ENCODE results near the gene TRAPPC6A. TPM values are rescaled to one million over a fixed set of nuclear protein-coding genes. Genes with fewer than 3 reads are reported as not detected.
A peak's percentile ranks its signal among the peaks of the same experiment; 100 is the strongest.

TRAPPC6A gene
- total RNA-seq, 1 donor from 2014 or later: 18.4 TPM

GRCh38 chr19:45166723-45167252 lies 11.2 kb downstream of the TRAPPC6A start:
- H3K9me3 Mint-ChIP-seq: no peaks in the 10 kb centered on the region
- peaks cover 4% of the 10 kb centered on the region for H3K36me3 Mint-ChIP-seq (ENCODE audit: low read depth)
- H3K27ac Mint-ChIP-seq: no peak overlapping the region
- no peaks in the 10 kb centered on the region for H3K27me3 Mint-ChIP-seq (ENCODE audit: insufficient read depth)
- no peak overlapping the region for H3K4me3 Mint-ChIP-seq
- H3K4me1 Mint-ChIP-seq (ENCODE audit: low read depth): peaks cover 30% of the 10 kb centered on the region
- DNase-seq (ENCODE audit: low spot score): no peak
- intact Hi-C loops (cut with micrococcal nuclease): no loop called here

DNA sequence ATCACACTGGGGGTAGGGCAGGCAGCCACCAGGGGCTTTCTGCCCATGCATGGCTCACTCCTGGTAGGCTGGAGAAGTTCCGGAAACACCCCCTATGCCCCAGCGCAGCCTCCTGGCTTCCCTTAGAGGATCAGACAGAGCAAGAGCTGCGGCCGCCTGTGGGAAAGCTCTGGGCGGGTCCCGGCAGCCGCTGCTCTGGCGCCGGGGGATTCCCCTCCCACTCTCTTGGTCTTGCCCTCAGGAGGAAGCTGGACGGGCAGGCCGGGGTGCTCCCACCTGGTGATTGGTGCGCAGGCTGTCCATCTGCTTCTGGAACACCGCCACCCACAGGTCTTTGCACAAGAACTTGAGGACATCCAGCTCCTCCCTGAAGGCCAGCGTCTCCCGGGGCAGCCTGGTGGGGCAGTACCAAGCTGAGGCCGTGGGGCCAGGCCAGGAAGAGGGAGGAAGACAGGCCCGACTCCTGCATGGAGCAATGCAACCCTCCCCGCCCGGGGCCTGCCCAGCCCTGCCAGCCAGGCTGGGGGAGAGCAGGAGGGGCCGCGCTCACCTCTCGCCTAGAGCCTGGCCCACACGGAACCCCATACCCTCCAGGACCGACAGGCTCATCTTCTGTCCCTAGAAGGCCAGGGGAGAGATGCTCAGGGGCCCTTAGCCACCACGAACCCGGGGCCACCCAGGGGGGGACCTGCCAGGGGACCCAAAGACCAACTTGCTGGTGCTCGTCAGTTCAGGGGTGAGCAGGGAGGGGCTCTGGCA lies 13.3 kb downstream of the TRAPPC6A start:
- Mint-ChIP-seq H3K9me3 (no peaks in the 10 kb centered on the region), H3K4me1 (ENCODE audit: low read depth) (peaks cover 16% of the 10 kb centered on the region), H3K27ac (no peak overlapping the region), H3K27me3 (ENCODE audit: insufficient read depth) (peaks cover 4% of the 10 kb centered on the region), H3K36me3 (ENCODE audit: low read depth) (peaks cover 2% of the 10 kb centered on the region), H3K4me3 (no peak overlapping the region)
- DNase-seq (ENCODE audit: low spot score): peak; percentile 60
- intact Hi-C loops (cut with micrococcal nuclease): loop anchor here (1.0 kb wide), 1 partner anchor 14 kb away; the partner anchor contains the start of genes BLOC1S3 and TRAPPC6A

DNA sequence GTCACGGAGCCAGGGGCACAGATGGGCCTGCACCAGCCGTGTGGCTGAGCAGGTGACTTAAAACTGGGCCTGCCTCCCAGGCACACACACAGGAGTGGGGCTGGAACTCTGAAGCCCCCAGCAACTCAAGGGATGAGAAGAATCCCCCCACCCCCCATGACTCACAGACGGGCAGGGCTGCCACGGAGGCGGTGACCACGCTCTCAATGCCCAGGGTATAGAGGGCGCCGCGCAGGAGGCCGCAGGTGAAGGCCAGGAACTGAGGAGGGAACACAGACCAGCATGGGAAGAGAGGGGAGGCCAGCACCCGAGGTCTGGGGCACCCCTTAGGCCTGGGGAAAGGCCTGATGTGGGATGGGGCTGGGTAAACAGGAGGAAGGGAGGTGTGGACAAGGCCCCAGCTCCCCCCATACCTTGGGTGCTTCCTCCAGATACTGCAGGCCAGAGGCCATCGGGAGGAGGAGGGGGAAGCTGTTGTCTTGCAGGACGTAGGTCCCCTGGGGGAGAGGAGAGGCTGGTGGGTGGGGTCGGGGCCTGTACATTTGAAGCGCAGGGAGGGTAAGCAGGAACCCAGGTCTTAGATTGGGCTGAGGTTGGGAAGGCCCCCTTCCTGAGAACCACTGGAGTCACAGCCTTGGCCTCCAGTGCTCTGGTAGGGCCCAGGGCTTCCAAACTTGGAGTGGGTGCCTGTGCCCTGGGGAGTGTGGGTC lies 14.1 kb downstream of the TRAPPC6A start:
- Mint-ChIP-seq H3K9me3 (no peaks in the 10 kb centered on the region), H3K27me3 (ENCODE audit: insufficient read depth) (peaks cover 4% of the 10 kb centered on the region), H3K36me3 (ENCODE audit: low read depth) (peaks cover 2% of the 10 kb centered on the region), H3K4me1 (ENCODE audit: low read depth) (peaks cover 16% of the 10 kb centered on the region), H3K27ac (no peak overlapping the region), H3K4me3 (peak overlapping the region; percentile 59)
- intact Hi-C loops (cut with micrococcal nuclease): loop anchor here (1.0 kb wide), 1 partner anchor 14 kb away; the partner anchor contains the start of genes BLOC1S3 and TRAPPC6A
- no peak for DNase-seq (ENCODE audit: low spot score)

GRCh38 chr19:45163156-45163555 lies 14.9 kb downstream of the TRAPPC6A start:
- peaks cover 16% of the 10 kb centered on the region for H3K4me1 Mint-ChIP-seq (ENCODE audit: low read depth)
- H3K27me3 Mint-ChIP-seq (ENCODE audit: insufficient read depth): peaks cover 5% of the 10 kb centered on the region
- H3K36me3 Mint-ChIP-seq (ENCODE audit: low read depth): peaks cover 2% of the 10 kb centered on the region
- H3K27ac Mint-ChIP-seq: no peak overlapping the region
- DNase-seq (ENCODE audit: low spot score): no peak
- no peak overlapping the region for H3K4me3 Mint-ChIP-seq
- intact Hi-C loops (cut with micrococcal nuclease): no loop called here
- H3K9me3 Mint-ChIP-seq: no peaks in the 10 kb centered on the region

DNA sequence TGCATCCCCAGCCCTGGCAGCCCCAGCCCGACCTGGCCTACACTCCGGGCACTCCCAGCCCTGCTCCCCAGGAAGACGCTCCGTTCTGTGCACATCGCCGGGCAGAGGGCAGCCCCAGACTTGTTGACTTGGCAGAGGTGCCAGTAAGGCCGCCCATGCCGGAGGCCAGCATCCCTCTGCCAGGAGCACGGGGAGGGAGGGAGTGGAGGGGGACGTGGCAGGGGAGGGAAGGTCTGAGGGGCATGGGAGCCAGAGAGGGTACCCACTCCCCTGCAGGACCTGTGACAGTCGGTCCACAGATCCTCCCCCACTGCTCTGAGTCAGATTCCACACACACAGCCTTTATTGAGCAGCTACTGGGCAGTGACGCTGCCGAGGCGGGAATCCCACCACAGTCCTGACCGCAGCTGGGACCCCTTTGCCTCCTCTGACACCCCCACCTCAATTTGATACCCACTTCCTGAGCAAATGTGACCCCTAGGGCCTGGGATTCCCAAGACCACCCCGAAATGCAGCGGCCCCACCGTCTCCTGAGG lies 15.4 kb downstream of the TRAPPC6A start:
- DNase-seq (ENCODE audit: low spot score): no peak
- Mint-ChIP-seq H3K4me3 (no peak overlapping the region), H3K4me1 (ENCODE audit: low read depth) (peaks cover 16% of the 10 kb centered on the region), H3K27me3 (ENCODE audit: insufficient read depth) (peaks cover 8% of the 10 kb centered on the region), H3K9me3 (no peaks in the 10 kb centered on the region), H3K36me3 (ENCODE audit: low read depth) (peaks cover 2% of the 10 kb centered on the region), H3K27ac (no peak overlapping the region)
- intact Hi-C loops (cut with micrococcal nuclease): no loop called here

- H3K36me3 Mint-ChIP-seq (ENCODE audit: low read depth): peaks cover 1% of the 10 kb centered on the region
- no peak overlapping the region for H3K27ac Mint-ChIP-seq
- DNase-seq (ENCODE audit: low spot score): no peak
- no peaks in the 10 kb centered on the region for H3K9me3 Mint-ChIP-seq
- no peak overlapping the region for H3K4me3 Mint-ChIP-seq
- H3K4me1 Mint-ChIP-seq (ENCODE audit: low read depth): peaks cover 14% of the 10 kb centered on the region
- peaks cover 8% of the 10 kb centered on the region for H3K27me3 Mint-ChIP-seq (ENCODE audit: insufficient read depth)
- intact Hi-C loops (cut with micrococcal nuclease): no loop called here
Measured at GRCh38 chr19:45161738-45162607, 16.1 kb downstream of the TRAPPC6A start.

- Mint-ChIP-seq H3K4me3 (no peak within 1 kb of the TSS), H3K9me3 (no peaks in the 10 kb centered on the region), H3K27me3 (ENCODE audit: insufficient read depth) (peaks cover 8% of the 10 kb centered on the region), H3K4me1 (ENCODE audit: low read depth) (peaks cover 12% of the 10 kb centered on the region), H3K36me3 (ENCODE audit: low read depth) (no peaks in the 10 kb centered on the region), H3K27ac (no peak within 1 kb of the TSS)
- no peak for DNase-seq (ENCODE audit: low spot score)
- intact Hi-C loops (cut with micrococcal nuclease): no loop called here
Measured at GRCh38 chr19:45160870-45161737, 16.9 kb downstream of the TRAPPC6A start, which contains the start of gene NKPD1. Gene NKPD1, minus strand, starts transcription at chr19:45160982. Its CDS starts 832 bp downstream, at chr19:45160150.

- Mint-ChIP-seq H3K27me3 (ENCODE audit: insufficient read depth) (peaks cover 10% of the 10 kb centered on the region), H3K36me3 (ENCODE audit: low read depth) (no peaks in the 10 kb centered on the region), H3K27ac (no peak overlapping the region), H3K9me3 (no peaks in the 10 kb centered on the region), H3K4me3 (no peak overlapping the region), H3K4me1 (ENCODE audit: low read depth) (peaks cover 12% of the 10 kb centered on the region)
- intact Hi-C loops (cut with micrococcal nuclease): no loop called here
- DNase-seq (ENCODE audit: low spot score): no peak
Measured at GRCh38 chr19:45159971-45160324, 18.1 kb downstream of the TRAPPC6A start.

GRCh38 chr19:45159210-45159970 lies 18.6 kb downstream of the TRAPPC6A start:
- H3K27me3 Mint-ChIP-seq (ENCODE audit: insufficient read depth): peaks cover 13% of the 10 kb centered on the region
- H3K4me3 Mint-ChIP-seq: no peak overlapping the region
- H3K9me3 Mint-ChIP-seq: no peaks in the 10 kb centered on the region
- intact Hi-C loops (cut with micrococcal nuclease): no loop called here
- H3K27ac Mint-ChIP-seq: no peak overlapping the region
- H3K36me3 Mint-ChIP-seq (ENCODE audit: low read depth): no peaks in the 10 kb centered on the region
- peaks cover 10% of the 10 kb centered on the region for H3K4me1 Mint-ChIP-seq (ENCODE audit: low read depth)
- no peak for DNase-seq (ENCODE audit: low spot score)

- no peak for DNase-seq (ENCODE audit: low spot score)
- no peaks in the 10 kb centered on the region for H3K9me3 Mint-ChIP-seq
- H3K27ac Mint-ChIP-seq: no peak overlapping the region
- no peaks in the 10 kb centered on the region for H3K36me3 Mint-ChIP-seq (ENCODE audit: low read depth)
- peaks cover 7% of the 10 kb centered on the region for H3K4me1 Mint-ChIP-seq (ENCODE audit: low read depth)
- H3K4me3 Mint-ChIP-seq: no peak overlapping the region
- peaks cover 20% of the 10 kb centered on the region for H3K27me3 Mint-ChIP-seq (ENCODE audit: insufficient read depth)
- intact Hi-C loops (cut with micrococcal nuclease): no loop called here
Measured at GRCh38 chr19:45158503-45159209, 19.4 kb downstream of the TRAPPC6A start.

- H3K27ac Mint-ChIP-seq: no peak overlapping the region
- intact Hi-C loops (cut with micrococcal nuclease): no loop called here
- no peaks in the 10 kb centered on the region for H3K9me3 Mint-ChIP-seq
- H3K27me3 Mint-ChIP-seq (ENCODE audit: insufficient read depth): peaks cover 25% of the 10 kb centered on the region
- DNase-seq (ENCODE audit: low spot score): no peak
- peaks cover 11% of the 10 kb centered on the region for H3K4me1 Mint-ChIP-seq (ENCODE audit: low read depth)
- H3K36me3 Mint-ChIP-seq (ENCODE audit: low read depth): no peaks in the 10 kb centered on the region
- H3K4me3 Mint-ChIP-seq: no peak overlapping the region
Measured at GRCh38 chr19:45156751-45157150, 21.3 kb downstream of the TRAPPC6A start.
